HUDEP-2 (cell line): ENCODE results near the gene OLFML2B.
"Not testable (repeated sequence)": the region's sequence is repeated elsewhere in the genome, so short reads cannot be mapped to it uniquely, and the experiment has no call there.

Experiments
- DNase-seq, 76 experiments: peaks; one replicate each; lab custom pipeline; 2025; ENCODE audit not compliant: unreplicated experiment in 76 of 76; lab: John Stamatoyannopoulos, UW

The OLFML2B gene

GRCh38 chr1:162023547-162024501 is at the start of gene OLFML2B:
Gene OLFML2B, minus strand, starts transcription at chr1:162023869. Its CDS starts 439 bp downstream, at chr1:162023430.
- DNase-seq = peak in 38 of 76 experiments; percentile 6 to 45 (median 24)

GRCh38 chr1:162072740-162073139 is 49.1 kb upstream of the OLFML2B start:
- no peak for DNase-seq

GRCh38 chr1:162070825-162071224 is 47.2 kb upstream of the OLFML2B start:
- no peak for DNase-seq

- DNase-seq = peak in 1 of 76 experiments; percentile 24
Observed at GRCh38 chr1:162070094-162070748, 46.6 kb upstream of the OLFML2B start.

- DNase-seq = peak in 66 of 76 experiments; percentile 7 to 82 (median 54)
Observed at GRCh38 chr1:162069334-162070093, 45.8 kb upstream of the OLFML2B start, which contains the start of gene NOS1AP. Gene NOS1AP, plus strand, starts transcription at chr1:162069691. Its CDS starts 487 bp downstream, at chr1:162070178.

GRCh38 chr1:162068301-162068700 is 44.6 kb upstream of the OLFML2B start:
- DNase-seq = no peak

GRCh38 chr1:162067466-162067865 is 43.8 kb upstream of the OLFML2B start:
- DNase-seq = no peak

GRCh38 chr1:162066836-162067235 is 43.2 kb upstream of the OLFML2B start:
- not testable (repeated sequence) for DNase-seq

GRCh38 chr1:162065016-162065415 is 41.3 kb upstream of the OLFML2B start:
- no peak for DNase-seq

- no peak for DNase-seq
Observed at GRCh38 chr1:162062542-162063015, 38.9 kb upstream of the OLFML2B start.

- no peak for DNase-seq
Observed at GRCh38 chr1:162060314-162060713, 36.6 kb upstream of the OLFML2B start.

GRCh38 chr1:162059721-162060120 is 36.1 kb upstream of the OLFML2B start:
- no peak for DNase-seq

GRCh38 chr1:162056579-162056978 is 32.9 kb upstream of the OLFML2B start:
- no peak for DNase-seq

- DNase-seq = peak in 46 of 76 experiments; percentile 4 to 65 (median 30)
Observed at GRCh38 chr1:162056043-162056442, 32.4 kb upstream of the OLFML2B start.

- DNase-seq = no peak
Observed at GRCh38 chr1:162055062-162055461, 31.4 kb upstream of the OLFML2B start.

GRCh38 chr1:162053949-162054348 is 30.3 kb upstream of the OLFML2B start:
- DNase-seq = not testable (repeated sequence)

- DNase-seq = no peak
Observed at GRCh38 chr1:162046921-162047320, 23.3 kb upstream of the OLFML2B start.

GRCh38 chr1:162042361-162042760 is 18.7 kb upstream of the OLFML2B start:
- no peak for DNase-seq

- DNase-seq = peak in 3 of 76 experiments; percentile 2 to 9 (median 3)
Observed at GRCh38 chr1:162040657-162041056, 17.0 kb upstream of the OLFML2B start.

- DNase-seq = no peak
Observed at GRCh38 chr1:162040001-162040400, 16.3 kb upstream of the OLFML2B start.

GRCh38 chr1:162038624-162039023 is 15.0 kb upstream of the OLFML2B start:
- no peak for DNase-seq
